GM10266 (cell line): ENCODE results near the gene LIX1L.

Experiments used
- DNase-seq: peaks from one replicate; pipeline ENCODE4 v3.0.0; 2012; ENCODE audit errors: extremely low spot score
- CTCF ChIP-seq: IDR thresholded peaks from 2 replicates; pipeline ENCODE4 v1.5.1; 2012; ENCODE audit warnings: mild to moderate bottlenecking, low read depth; ENCODE audit not compliant: control insufficient read depth, insufficient read depth; ENCODE audit errors: missing control alignments

LIX1L gene

GRCh38 chr1:145884675-145885074 is 73.1 kb downstream of the LIX1L start:
- no peak for DNase-seq
- TF ChIP-seq CTCF = no peak
